Regular cardiac myocyte (primary cell): Measurements from ENCODE around the gene KCNJ5. TPM values are rescaled to one million over a fixed set of nuclear protein-coding genes. Genes with fewer than 3 reads are reported as not detected.

Source experiments
- total RNA-seq: library from RNA; depleted of rRNA; stranded (reverse); fragments of >200 nt; gene quantifications from 2 replicates; pipeline ENCODE4 v1.2.3, GENCODE V29; 2014

KCNJ5 gene
- total RNA-seq = under 0.01 TPM in 1 of 2 replicates, not detected in the other

DNA sequence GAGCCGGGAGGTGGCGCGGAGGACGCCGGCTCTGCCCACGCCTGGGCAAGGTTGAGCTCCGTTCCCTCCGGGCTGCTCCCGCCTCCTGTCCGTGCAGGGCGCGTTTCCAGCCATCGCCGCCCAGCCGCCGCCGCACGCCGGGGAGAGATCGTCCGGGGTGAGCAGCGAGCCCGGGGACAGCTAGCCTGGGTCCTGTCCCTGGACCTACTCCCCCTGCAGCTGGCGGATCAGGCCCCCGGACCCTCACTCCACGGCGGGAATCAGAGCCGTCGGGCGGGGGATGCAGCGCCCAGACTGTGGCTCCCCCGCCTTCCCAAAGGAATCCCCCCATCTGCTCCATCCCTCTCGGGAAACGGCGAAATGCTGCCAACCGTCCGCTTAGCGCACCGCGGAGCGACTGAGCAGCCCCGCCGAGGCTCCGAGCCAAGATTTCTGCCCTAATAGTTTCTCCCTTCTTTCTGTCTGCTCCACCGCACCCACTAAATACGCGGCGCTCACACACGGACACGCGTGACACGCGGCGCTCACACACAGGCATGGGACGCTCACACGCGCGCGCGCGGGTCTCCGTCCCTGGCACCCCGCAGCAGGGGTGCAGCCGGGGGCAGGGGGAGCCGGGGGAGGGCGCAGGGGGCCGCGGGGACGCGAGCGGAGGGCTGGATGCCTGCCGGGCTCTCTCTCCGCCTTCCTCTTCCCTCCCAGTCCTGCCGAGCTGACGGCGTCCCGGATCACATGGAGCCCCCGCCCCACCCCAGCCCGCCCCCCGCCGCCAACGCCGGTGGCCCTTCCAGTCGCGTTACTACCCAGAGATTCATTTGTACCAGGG is at the start of gene KCNJ5:
Gene KCNJ5, plus strand, starts transcription at position 814 of the 826 bp plus-strand sequence. CDS start 19,918 bp downstream, outside the sequence.

DNA sequence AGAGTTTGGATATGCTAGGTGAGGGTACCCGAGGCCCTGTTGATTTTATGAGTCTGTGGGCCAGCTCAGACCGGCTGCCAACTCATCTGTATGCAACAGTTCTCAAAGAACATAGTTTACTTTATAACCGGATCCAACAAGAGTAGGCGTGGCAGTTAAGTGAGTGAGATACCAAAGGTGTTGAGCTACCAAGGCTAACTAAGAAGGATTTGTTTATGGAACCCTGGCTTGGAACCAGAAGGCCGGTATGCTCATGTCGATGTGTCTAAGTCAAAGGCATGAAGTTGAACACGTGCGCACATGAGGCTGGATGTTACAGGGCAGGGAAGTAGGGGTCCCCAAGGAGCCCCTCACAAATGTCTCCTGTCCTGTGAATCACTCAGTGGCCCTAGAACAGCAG is 23.9 kb upstream of the KCNJ5 start, which contains the start of gene KCNJ1:
Gene KCNJ1, minus strand, starts transcription at position 20 of the 400 bp plus-strand sequence. CDS start 27,053 bp downstream, outside the sequence.

GRCh38 chr11:128942817-128943427 is 51.8 kb downstream of the KCNJ5 start, which contains the start of gene TP53AIP1:
TP53AIP1 (minus strand) TSS chr11:128942871; CDS start chr11:128937818, 5,053 bp downstream.

Other genes with a start within 250 kb of the KCNJ5 start
- gene FLI1, start 197.3 kb upstream of the KCNJ5 start, total RNA-seq = 34.4 and 35.1 TPM in 2 replicates
- gene KCNJ1, start 24.1 kb upstream of the KCNJ5 start, total RNA-seq = under 0.01 TPM in 1 of 2 replicates, not detected in the other
- gene TP53AIP1, start 51.5 kb downstream of the KCNJ5 start, total RNA-seq = under 0.01 TPM in 1 of 2 replicates, not detected in the other